Trophoblast cell (in vitro differentiated cells and primary cell): Measurements from ENCODE around the gene OTUD4.

Source experiments
- DNase-seq, 2 donors: peaks; one replicate each; pipeline ENCODE4 v3.0.0-alpha.2; 2016
- H2AFZ ChIP-seq: 2 replicates; pipeline ENCODE4 v1.6.1; 2013; ENCODE audit warnings: low read length, moderate library complexity, mild to moderate bottlenecking; ENCODE audit not compliant: insufficient read depth, poor library complexity
- H2AK5ac ChIP-seq: 2 replicates; pipeline ENCODE4 v1.6.1; 2013; ENCODE audit warnings: mild to moderate bottlenecking, low read length
- H2BK120ac ChIP-seq: 2 replicates; pipeline ENCODE4 v1.6.1; 2013; ENCODE audit warnings: low read length, mild to moderate bottlenecking, moderate library complexity; ENCODE audit not compliant: insufficient read depth, poor library complexity
- H2BK12ac ChIP-seq: 2 replicates; pipeline ENCODE4 v1.6.1; 2013; ENCODE audit warnings: mild to moderate bottlenecking, low read length, moderate library complexity
- H2BK5ac ChIP-seq: 2 replicates; pipeline ENCODE4 v1.6.1; 2013; ENCODE audit warnings: low read length, low read depth, moderate library complexity, mild to moderate bottlenecking; ENCODE audit not compliant: poor library complexity
- H3K14ac ChIP-seq: 2 replicates; pipeline ENCODE4 v1.6.1; 2013; ENCODE audit warnings: mild to moderate bottlenecking, low read length
- H3K18ac ChIP-seq: 2 replicates; pipeline ENCODE4 v1.6.1; 2013; ENCODE audit warnings: mild to moderate bottlenecking, low read length
- H3K23ac ChIP-seq: 2 replicates; pipeline ENCODE4 v1.6.1; 2013; ENCODE audit warnings: low read length
- H3K27ac ChIP-seq: 2 replicates; pipeline ENCODE4 v1.5.1; 2013; ENCODE audit warnings: low read depth, mild to moderate bottlenecking, inconsistent platforms, low read length, moderate library complexity
- H3K27me3 ChIP-seq: 2 replicates; pipeline ENCODE4 v1.6.1; 2013; ENCODE audit warnings: inconsistent platforms, mild to moderate bottlenecking, low read length, moderate library complexity; ENCODE audit not compliant: insufficient read depth
- H3K36me3 ChIP-seq, 2 experiments: 1 replicate in 1 of 2; 2 replicates in 1 of 2; pipeline ENCODE4 v1.6.1; 2013; ENCODE audit warnings: low read length in 2 of 2, mild to moderate bottlenecking in 2 of 2, moderate library complexity in 1 of 2; ENCODE audit not compliant: insufficient read depth in 2 of 2, control insufficient read depth in 1 of 2
- H3K4ac ChIP-seq: 2 replicates; pipeline ENCODE4 v1.6.1; 2013; ENCODE audit warnings: low read depth, mild to moderate bottlenecking, low read length, moderate library complexity
- H3K4me1 ChIP-seq, 2 experiments: 1 replicate in 1 of 2; 2 replicates in 1 of 2; pipeline ENCODE4 v1.6.1; 2013; ENCODE audit warnings: low read length in 2 of 2, mild to moderate bottlenecking in 2 of 2, moderate library complexity in 1 of 2; ENCODE audit not compliant: insufficient read depth in 2 of 2, control insufficient read depth in 1 of 2
- H3K4me2 ChIP-seq: 2 replicates; pipeline ENCODE4 v1.6.1; 2013; ENCODE audit warnings: inconsistent platforms, mild to moderate bottlenecking, low read length, moderate library complexity
- H3K4me3 ChIP-seq: 2 replicates; pipeline ENCODE4 v1.5.1; 2013; ENCODE audit warnings: mild to moderate bottlenecking, low read depth, low read length, inconsistent platforms
- H3K79me1 ChIP-seq: one replicate; pipeline ENCODE4 v1.6.1; 2013; ENCODE audit warnings: low read length
- H3K79me2 ChIP-seq: 2 replicates; pipeline ENCODE4 v1.6.1; 2013; ENCODE audit warnings: low read length, mild to moderate bottlenecking; ENCODE audit not compliant: control insufficient read depth, insufficient read depth, poor library complexity
- H3K9ac ChIP-seq: 2 replicates; pipeline ENCODE4 v1.6.1; 2013; ENCODE audit warnings: mild to moderate bottlenecking, low read length
- H3K9me3 ChIP-seq: 2 replicates; pipeline ENCODE4 v1.6.1; 2013; ENCODE audit warnings: low read depth, mild to moderate bottlenecking, control low read depth, inconsistent platforms, low read length; ENCODE audit not compliant: insufficient read depth
- H4K12ac ChIP-seq: 2 replicates; pipeline ENCODE4 v1.6.1; 2013; ENCODE audit warnings: low read depth, mild to moderate bottlenecking, low read length, moderate library complexity
- H4K8ac ChIP-seq: 2 replicates; pipeline ENCODE4 v1.6.1; 2013; ENCODE audit warnings: low read depth, mild to moderate bottlenecking, low read length, moderate library complexity
- H4K91ac ChIP-seq: one replicate; pipeline ENCODE4 v1.6.1; 2013; ENCODE audit warnings: low read depth, mild to moderate bottlenecking, low read length, moderate library complexity
- WGBS: extraction: QIAGEN DNeasy Blood & Tissue Kit; methylation state at CpG from one replicate; pipeline ENCODE4 v1.1.7; 2013; ENCODE audit warnings: missing lambda C conversion rate; ENCODE audit not compliant: insufficient read length, insufficient coverage; ENCODE audit errors: extremely low coverage; 5-methylcytosine and 5-hydroxymethylcytosine counted together

Gene OTUD4

DNA sequence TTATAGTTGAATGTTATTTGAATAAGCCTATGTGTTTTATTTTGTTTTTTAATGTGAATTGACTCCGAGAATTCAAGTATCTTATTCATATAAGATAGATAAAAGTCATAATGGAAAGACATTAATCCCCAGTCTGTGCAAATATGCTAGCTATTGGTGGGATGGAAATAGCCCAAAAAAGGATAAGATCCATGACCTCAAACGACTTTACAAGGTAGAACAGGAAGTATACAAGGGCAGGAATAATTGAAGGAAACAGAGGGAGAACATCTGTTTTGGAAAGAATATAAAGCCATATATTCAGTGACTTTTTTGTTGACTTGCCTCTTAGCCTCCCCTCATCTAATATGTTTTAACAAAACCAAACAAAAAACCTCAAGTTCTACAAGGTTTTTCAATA is 73.3 kb downstream of the OTUD4 start:
- no peaks in the 10 kb centered on the region for H3K4me1 ChIP-seq
- DNase-seq: no peak
- H4K91ac ChIP-seq: no peak overlapping the region
- H3K4ac ChIP-seq: no peak overlapping the region
- no peaks in the 10 kb centered on the region for H3K9me3 ChIP-seq
- H2BK5ac ChIP-seq: no peak overlapping the region
- H3K4me3 ChIP-seq: no peak overlapping the region
- no peak overlapping the region for H3K4me2 ChIP-seq
- H3K23ac ChIP-seq: no peak overlapping the region
- no peak overlapping the region for H3K9ac ChIP-seq
- no peak overlapping the region for H2BK12ac ChIP-seq
- no peaks in the 10 kb centered on the region for H3K27me3 ChIP-seq
- no peak overlapping the region for H3K27ac ChIP-seq
- peaks cover 3 to 8% of the 10 kb centered on the region in 2 experiments for H3K36me3 ChIP-seq
- H4K12ac ChIP-seq: no peak overlapping the region
- no peak overlapping the region for H2BK120ac ChIP-seq
- H4K8ac ChIP-seq: no peak overlapping the region
- no peak overlapping the region for H2AFZ ChIP-seq
- H3K18ac ChIP-seq: no peak overlapping the region
- no peak overlapping the region for H2AK5ac ChIP-seq
- no peak overlapping the region for H3K14ac ChIP-seq
- no peaks in the 10 kb centered on the region for H3K79me1 ChIP-seq
- no CpG with 5 or more reads among the region's 2 CpGs for WGBS
- H3K79me2 ChIP-seq: no peaks in the 10 kb centered on the region

DNA sequence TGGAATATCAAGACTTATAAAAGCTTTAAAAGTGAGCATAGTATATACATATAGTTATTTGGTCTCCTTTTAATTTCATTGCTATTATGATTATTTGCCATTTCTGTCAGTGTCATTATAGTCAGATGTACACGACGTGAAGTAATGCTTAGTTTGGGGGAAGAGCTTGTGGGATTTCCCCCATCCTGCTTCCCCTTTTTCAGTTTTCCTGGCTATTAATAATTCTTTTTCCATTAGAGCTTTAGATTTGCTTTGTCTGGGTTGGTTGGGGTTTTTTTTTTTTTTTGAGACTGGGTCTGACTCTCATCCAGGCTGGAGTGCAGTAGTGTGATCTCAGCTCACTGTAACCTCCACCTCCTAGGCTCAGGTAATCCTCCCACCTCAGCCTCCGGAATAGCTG is 76.9 kb downstream of the OTUD4 start:
- Histone ChIP-seq H4K12ac (no peak overlapping the region), H4K91ac (no peak overlapping the region), H3K79me1 (peaks cover 2% of the 10 kb centered on the region), H2BK120ac (no peak overlapping the region), H3K4me1 (no peaks in the 10 kb centered on the region), H3K4ac (no peak overlapping the region), H3K79me2 (peaks cover 3% of the 10 kb centered on the region), H3K4me2 (no peak overlapping the region), H3K14ac (no peak overlapping the region), H3K9ac (no peak overlapping the region), H4K8ac (no peak overlapping the region), H3K18ac (no peak overlapping the region), H3K27ac (no peak overlapping the region), H3K27me3 (no peaks in the 10 kb centered on the region), H3K4me3 (no peak overlapping the region), H2BK5ac (no peak overlapping the region), H3K36me3 (peaks cover 0 to 1% of the 10 kb centered on the region in 2 experiments), H3K9me3 (no peaks in the 10 kb centered on the region), H2AK5ac (no peak overlapping the region), H2BK12ac (no peak overlapping the region), H3K23ac (no peak overlapping the region), H2AFZ (no peak overlapping the region)
- no CpG with 5 or more reads among the region's 3 CpGs for WGBS
- DNase-seq: peak in 1 of 2 donors; percentile 21

DNA sequence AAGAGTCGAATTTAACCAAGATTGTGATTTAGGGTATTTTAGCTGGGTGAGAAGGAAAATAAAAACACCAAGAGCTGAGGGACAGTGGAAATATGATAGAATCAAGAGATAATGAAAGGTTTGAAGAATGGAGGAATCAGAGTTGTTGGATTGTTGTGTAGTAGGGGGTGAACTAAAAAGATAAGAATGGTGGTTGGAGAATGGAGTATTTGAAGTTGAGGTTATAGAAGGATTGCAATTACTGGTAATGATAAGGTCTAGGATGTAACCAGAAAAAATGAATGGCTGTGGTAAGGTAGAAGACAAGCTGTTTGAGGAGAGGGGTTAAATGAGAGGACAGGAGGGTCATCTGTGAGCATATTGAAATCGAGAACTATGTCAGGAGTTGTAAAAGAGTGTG is 77.8 kb downstream of the OTUD4 start:
- Histone ChIP-seq H3K27ac (no peak overlapping the region), H3K4me3 (no peak overlapping the region), H3K36me3 (peaks cover 0 to 1% of the 10 kb centered on the region in 2 experiments), H3K79me1 (peaks cover 8% of the 10 kb centered on the region), H4K8ac (no peak overlapping the region), H2AK5ac (no peak overlapping the region), H2AFZ (no peak overlapping the region), H3K18ac (no peak overlapping the region), H3K4ac (no peak overlapping the region), H3K23ac (no peak overlapping the region), H4K91ac (no peak overlapping the region), H2BK12ac (no peak overlapping the region), H3K79me2 (peaks cover 7% of the 10 kb centered on the region), H3K9me3 (no peaks in the 10 kb centered on the region), H2BK5ac (no peak overlapping the region), H3K4me2 (no peak overlapping the region), H3K27me3 (no peaks in the 10 kb centered on the region), H3K9ac (no peak overlapping the region), H3K14ac (no peak overlapping the region), H4K12ac (no peak overlapping the region), H3K4me1 (no peaks in the 10 kb centered on the region), H2BK120ac (no peak overlapping the region)
- WGBS: no CpG with 5 or more reads among the region's 2 CpGs
- no peak for DNase-seq

DNA sequence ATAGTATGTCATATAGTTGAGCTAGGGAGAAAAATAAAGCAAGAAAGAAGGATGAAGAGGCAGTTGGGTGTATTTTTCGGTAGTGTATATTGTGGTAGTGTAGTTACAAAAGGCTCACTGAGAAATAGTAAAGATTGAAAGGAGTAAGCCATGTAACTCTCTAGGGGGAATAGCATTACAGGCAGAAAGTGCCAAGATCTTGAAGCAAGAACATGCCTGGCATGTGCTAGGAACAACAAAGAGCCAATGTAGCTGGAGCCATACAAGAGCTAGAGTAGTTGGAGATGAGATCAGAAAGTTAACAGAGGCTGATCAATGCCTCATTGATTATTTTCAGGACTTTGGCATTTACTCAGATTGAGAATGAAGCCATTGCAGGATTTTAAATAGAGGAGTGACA is 79.3 kb downstream of the OTUD4 start:
- Histone ChIP-seq H3K36me3 (peaks cover 0 to 1% of the 10 kb centered on the region in 2 experiments), H3K23ac (no peak overlapping the region), H2BK12ac (no peak overlapping the region), H3K79me2 (peaks cover 9% of the 10 kb centered on the region), H2BK120ac (no peak overlapping the region), H3K27me3 (no peaks in the 10 kb centered on the region), H3K4me3 (no peak overlapping the region), H3K27ac (no peak overlapping the region), H3K14ac (no peak overlapping the region), H3K4ac (peak overlapping the region; percentile 64), H2AK5ac (no peak overlapping the region), H4K12ac (no peak overlapping the region), H4K91ac (no peak overlapping the region), H3K79me1 (peaks cover 8% of the 10 kb centered on the region), H3K9ac (no peak overlapping the region), H3K4me2 (no peak overlapping the region), H2BK5ac (no peak overlapping the region), H2AFZ (no peak overlapping the region), H3K18ac (no peak overlapping the region), H3K9me3 (no peaks in the 10 kb centered on the region), H3K4me1 (peaks cover 3 to 5% of the 10 kb centered on the region in 2 experiments), H4K8ac (no peak overlapping the region)
- no peak for DNase-seq
- no CpG with 5 or more reads among the region's 1 CpG for WGBS
